ENCODE measurements around the gene WDR26.
A peak's percentile ranks its signal among the peaks of the same experiment; 100 is the strongest.
"Not testable (repeated sequence)": the region's sequence is repeated elsewhere in the genome, so short reads cannot be mapped to it uniquely, and the experiment has no call there.

Gene WDR26

GRCh38 chr1:224392411-224393249 is 42.0 kb downstream of the WDR26 start:
- no peak for DNase-seq

GRCh38 chr1:224390517-224390916 is 44.1 kb downstream of the WDR26 start:
- no peak for DNase-seq

GRCh38 chr1:224387943-224388342 is 46.7 kb downstream of the WDR26 start:
- DNase-seq: no peak

- DNase-seq: no peak
Measured at GRCh38 chr1:224387302-224387912, 47.2 kb downstream of the WDR26 start.

- no peak for DNase-seq
Measured at GRCh38 chr1:224383218-224383617, 51.4 kb downstream of the WDR26 start.

- no peak for DNase-seq
Measured at GRCh38 chr1:224381880-224382548, 52.6 kb downstream of the WDR26 start.

GRCh38 chr1:224380003-224380402 is 54.6 kb downstream of the WDR26 start:
- DNase-seq: no peak

GRCh38 chr1:224378855-224379631 is 55.6 kb downstream of the WDR26 start:
- DNase-seq: no peak

- no peak for DNase-seq
Measured at GRCh38 chr1:224377676-224378006, 57.0 kb downstream of the WDR26 start.

- DNase-seq: no peak
Measured at GRCh38 chr1:224375059-224375458, 59.5 kb downstream of the WDR26 start.

GRCh38 chr1:224373008-224373590 is 61.5 kb downstream of the WDR26 start:
- no peak for DNase-seq

- no peak for DNase-seq
Measured at GRCh38 chr1:224368409-224368808, 66.2 kb downstream of the WDR26 start.

- no peak for DNase-seq
Measured at GRCh38 chr1:224359207-224359606, 75.4 kb downstream of the WDR26 start.

GRCh38 chr1:224358237-224358636 is 76.4 kb downstream of the WDR26 start:
- DNase-seq: no peak

- no peak for DNase-seq
Measured at GRCh38 chr1:224357626-224358124, 76.9 kb downstream of the WDR26 start.

GRCh38 chr1:224356685-224357625 is 77.6 kb downstream of the WDR26 start, which contains the start of gene CNIH4:
Gene CNIH4, plus strand, starts transcription at chr1:224356879. Its CDS starts 46 bp downstream, at chr1:224356925.
- DNase-seq: peak; percentile 74

GRCh38 chr1:224353975-224354925 is 80.3 kb downstream of the WDR26 start:
- no peak for DNase-seq

- DNase-seq: not testable (repeated sequence)
Measured at GRCh38 chr1:224352436-224353085, 82.0 kb downstream of the WDR26 start.

GRCh38 chr1:224349716-224350115 is 84.9 kb downstream of the WDR26 start:
- not testable (repeated sequence) for DNase-seq

GRCh38 chr1:224348137-224348536 is 86.5 kb downstream of the WDR26 start:
- DNase-seq: no peak

Measured in NCI-H2081 treated with DMSO at 0.1 percent for 48 hours (cell line).